Prostate gland (tissue), 2 donors: ENCODE data around the gene CIDEB. TPM values are rescaled to one million over a fixed set of nuclear protein-coding genes. Genes with fewer than 3 reads are reported as not detected.

Source experiments
- DNase-seq: peaks from one replicate; pipeline ENCODE4 v3.0.0-alpha.2; 2019; ENCODE audit warnings: low spot score
- H3K27ac ChIP-seq, 2 donors: fragments of 200-600 bp; sonication (generic); 2 replicates each; pipeline ENCODE4 v1.5.1; 2017 to 2019
- H3K27me3 ChIP-seq: fragments of 200-600 bp; sonication (generic); replicated peaks from 2 replicates; pipeline ENCODE4 v1.5.1; 2019; ENCODE audit not compliant: insufficient read depth
- H3K36me3 ChIP-seq, 2 donors: fragments of 200-600 bp; sonication (generic); 1 replicate in 1 of 2; 2 replicates in 1 of 2; pipeline versions ENCODE4 v1.5.1 to v1.8.1; 2017 to 2019
- H3K4me1 ChIP-seq: fragments of 200-600 bp; sonication (generic); replicated peaks from 2 replicates; pipeline ENCODE4 v1.5.1; 2019
- H3K4me3 ChIP-seq, 2 donors: fragments of 200-600 bp; sonication (generic); 2 replicates each; pipeline ENCODE4 v1.5.1; 2017 to 2019
- H3K9me3 ChIP-seq: fragments of 200-600 bp; sonication (generic); 2 replicates; pipeline ENCODE4 v1.5.1; 2017
- CTCF ChIP-seq, 4 experiments: fragments of 200-600 bp in 2 of 4; fragments of 450-650 bp in 2 of 4; sonication (generic) in 2 of 4; IDR thresholded peaks; 1 replicate in 3 of 4; 2 replicates in 1 of 4; pipeline ENCODE4 v1.5.1; 2016 to 2019; ENCODE audit warnings: antibody characterized with exemption in 4 of 4, mild to moderate bottlenecking in 2 of 4, moderate library complexity in 2 of 4
- POLR2A ChIP-seq: fragments of 450-650 bp; IDR thresholded peaks from one replicate; pipeline ENCODE4 v1.6.1; 2016; ENCODE audit warnings: antibody characterized with exemption, mild to moderate bottlenecking
- POLR2AphosphoS5 ChIP-seq: sonication (generic); formaldehyde crosslinking; IDR thresholded peaks from one replicate; pipeline ENCODE4 v1.6.1; 2017; ENCODE audit warnings: antibody characterized with exemption
- WGBS: methylation state at CpG from one replicate; pipeline ENCODE4 v1.1.5; 2018; 5-methylcytosine and 5-hydroxymethylcytosine counted together
- intact Hi-C: fragments of 100-400 bp; cut with DNase I; formaldehyde crosslinking; loops from one replicate; pipeline ENCODE4 v1.14.2; 2022
- small RNA-seq, 2 donors: library from RNA; depleted of rRNA; stranded (forward); fragments of <200 nt; gene quantifications; one replicate each; pipeline ENCODE3, GENCODE V24; 2016
- total RNA-seq, 2 donors: library from RNA; depleted of rRNA; stranded (reverse); fragments of >200 nt; gene quantifications; one replicate each; pipeline ENCODE4 v1.1.0, GENCODE V29; 2016

CIDEB gene
- total RNA-seq, 2 donors from 2014 or later = 9.1 to 17.8 TPM

- H3K27me3 ChIP-seq = no peaks in the 10 kb centered on the region
- TF ChIP-seq POLR2A = no peak
- no peak for TF ChIP-seq POLR2AphosphoS5
- TF ChIP-seq CTCF (IDR thresholded peaks at IDR 0.05) = no peak
- 88% methylated on average over 4 of the region's 4 CpGs for WGBS
- H3K4me1 ChIP-seq = no peaks in the 10 kb centered on the region
- no peak overlapping the region for H3K4me3 ChIP-seq
- DNase-seq = no peak
- intact Hi-C loops = no loop called here
- H3K27ac ChIP-seq = no peak overlapping the region
- no peaks in the 10 kb centered on the region for H3K36me3 ChIP-seq
- H3K9me3 ChIP-seq = no peaks in the 10 kb centered on the region
Observed at GRCh38 chr14:24256960-24257359, 50.8 kb downstream of the CIDEB start.

- TF ChIP-seq CTCF (IDR thresholded peaks at IDR 0.05) (no peak), POLR2A (no peak), POLR2AphosphoS5 (no peak)
- intact Hi-C loops = no loop called here
Observed at GRCh38 chr14:24255931-24256711, 51.7 kb downstream of the CIDEB start.

GRCh38 chr14:24255438-24255837 lies 52.3 kb downstream of the CIDEB start:
- WGBS = 81% methylated on average over 8 of the region's 8 CpGs

More at GRCh38 chr14:24255931-24256711, 51.7 kb downstream of the CIDEB start:
- no peaks in the 10 kb centered on the region for H3K36me3 ChIP-seq
- no peak overlapping the region for H3K4me3 ChIP-seq
- no peaks in the 10 kb centered on the region for H3K4me1 ChIP-seq
- 88% methylated on average over 12 of the region's 12 CpGs for WGBS
- H3K9me3 ChIP-seq = no peaks in the 10 kb centered on the region
- H3K27me3 ChIP-seq = no peaks in the 10 kb centered on the region
- DNase-seq = no peak
- no peak overlapping the region for H3K27ac ChIP-seq

More at GRCh38 chr14:24255438-24255837, 52.3 kb downstream of the CIDEB start:
- H3K9me3 ChIP-seq = no peaks in the 10 kb centered on the region
- H3K4me1 ChIP-seq = no peaks in the 10 kb centered on the region
- no peak for DNase-seq
- H3K4me3 ChIP-seq = no peak overlapping the region
- H3K36me3 ChIP-seq = no peaks in the 10 kb centered on the region
- H3K27me3 ChIP-seq = no peaks in the 10 kb centered on the region
- intact Hi-C loops = no loop called here
- TF ChIP-seq POLR2AphosphoS5 (no peak), CTCF (IDR thresholded peaks at IDR 0.05) (no peak), POLR2A (no peak)
- H3K27ac ChIP-seq = no peak overlapping the region

Small RNA genes lying within 50 kb of the gene (small RNA-seq; reads per million reads assigned to genes)
- gene RF00026 = 0 reads per million in 2 donors

Other genes starting within 250 kb of the CIDEB start
- gene CPNE6, start 236.4 kb downstream of the CIDEB start, total RNA-seq = 1 to 10 TPM; 1.8 to 8.8 TPM
- 10 to 100 TPM; 15.4 to 21.8 TPM for gene PCK2, start 213.7 kb downstream of the CIDEB start, total RNA-seq
- 100 to 1,000 TPM; 111 to 115 TPM for gene DCAF11, start 193.2 kb downstream of the CIDEB start, total RNA-seq
- gene NRL, start 193.0 kb downstream of the CIDEB start, total RNA-seq = 1 to 10 TPM; 4.3 to 4.7 TPM
- gene FITM1, start 177.3 kb downstream of the CIDEB start, total RNA-seq = 1 to 10 TPM in 1 of 2 donors, not detected in 1; 2.0 TPM
- gene PSME1, start 171.8 kb downstream of the CIDEB start, total RNA-seq = 100 to 1,000 TPM in 1 of 2 donors, 10 to 100 TPM in 1; 85.4 to 213 TPM
- gene EMC9, start 166.4 kb downstream of the CIDEB start, total RNA-seq = 10 to 100 TPM; 13.1 to 13.6 TPM
- gene PSME2, start 161.4 kb downstream of the CIDEB start, total RNA-seq = 10 to 100 TPM; 34.5 to 89.3 TPM
- gene RNF31, start 160.5 kb downstream of the CIDEB start, total RNA-seq = 10 to 100 TPM; 73.8 to 76.9 TPM
- 10 to 100 TPM; 61.5 to 82.9 TPM for gene IRF9, start 146.7 kb downstream of the CIDEB start, total RNA-seq
- gene REC8, start 135.9 kb downstream of the CIDEB start, total RNA-seq = 10 to 100 TPM in 1 of 2 donors, 1 to 10 TPM in 1; 5.6 to 25.4 TPM
- 10 to 100 TPM; 42.6 to 44.5 TPM for gene IPO4, start 119.2 kb downstream of the CIDEB start, total RNA-seq
- gene TM9SF1, start 112.5 kb downstream of the CIDEB start, total RNA-seq = 100 to 1,000 TPM in 1 of 2 donors, 10 to 100 TPM in 1; 68.9 to 113 TPM
- gene TSSK4, start 102.3 kb downstream of the CIDEB start, total RNA-seq = 1 to 10 TPM in 1 of 2 donors, not detected in 1; 1.2 TPM
- gene CHMP4A, start 94.5 kb downstream of the CIDEB start, total RNA-seq = 10 to 100 TPM; 61.5 to 66.8 TPM
- 10 to 100 TPM; 19.1 to 25.5 TPM for gene MDP1, start 91.9 kb downstream of the CIDEB start, total RNA-seq
- gene NEDD8, start 75.6 kb downstream of the CIDEB start, total RNA-seq = 100 to 1,000 TPM; 114 to 185 TPM
- 100 to 1,000 TPM in 1 of 2 donors, 10 to 100 TPM in 1; 54.5 to 106 TPM for gene GMPR2, start 75.0 kb downstream of the CIDEB start, total RNA-seq
- 10 to 100 TPM; 65.5 to 66.8 TPM for gene TINF2, start 65.4 kb downstream of the CIDEB start, total RNA-seq
- gene TGM1, start 44.8 kb downstream of the CIDEB start, total RNA-seq = 10 to 100 TPM in 1 of 2 donors, 1 to 10 TPM in 1; 6.6 to 11.4 TPM
- 10 to 100 TPM; 45.5 to 63.5 TPM for gene RABGGTA, start 36.4 kb downstream of the CIDEB start, total RNA-seq
- gene DHRS1, start 8.2 kb downstream of the CIDEB start, total RNA-seq = 10 to 100 TPM; 16.9 to 74.0 TPM
- 10 to 100 TPM; 21.2 to 22.9 TPM for gene NOP9, start 8.1 kb downstream of the CIDEB start, total RNA-seq
- gene LTB4R2, start 2.2 kb upstream of the CIDEB start, total RNA-seq = 10 to 100 TPM; 19.5 to 27.3 TPM
- gene LTB4R, start 3.5 kb upstream of the CIDEB start, total RNA-seq = 10 to 100 TPM; 11.8 to 14.2 TPM
- 10 to 100 TPM; 19.4 to 28.7 TPM for gene ADCY4, start 27.1 kb upstream of the CIDEB start, total RNA-seq
- gene RIPK3, start 32.0 kb upstream of the CIDEB start, total RNA-seq = 1 to 10 TPM; 1.9 to 7.6 TPM
- gene NFATC4, start 60.2 kb upstream of the CIDEB start, total RNA-seq = 10 to 100 TPM in 1 of 2 donors, 1 to 10 TPM in 1; 6.3 to 41.1 TPM
- 10 to 100 TPM; 10.5 to 26.5 TPM for gene NYNRIN, start 91.0 kb upstream of the CIDEB start, total RNA-seq
- 10 to 100 TPM in 1 of 2 donors, 1 to 10 TPM in 1; 2.4 to 11.1 TPM for gene CBLN3, start 121.7 kb upstream of the CIDEB start, total RNA-seq
- 10 to 100 TPM; 57.0 to 91.2 TPM for gene KHNYN, start 122.0 kb upstream of the CIDEB start, total RNA-seq
- 10 to 100 TPM; 49.5 to 64.4 TPM for gene SDR39U1, start 134.8 kb upstream of the CIDEB start, total RNA-seq
- not detected for gene CMA1, start 200.3 kb upstream of the CIDEB start, total RNA-seq